SH-SY5Y (cell line): ENCODE data around the gene TNIK.

Experiments used
- GATA2 ChIP-seq: IDR thresholded peaks from 2 replicates; pipeline ENCODE4 v1.6.1; 2011; ENCODE audit warnings: mild to moderate bottlenecking, low read depth, low read length
- GATA3 ChIP-seq: IDR thresholded peaks from 2 replicates; pipeline ENCODE4 v1.6.1; 2011; ENCODE audit warnings: low read depth, mild to moderate bottlenecking, low read length, moderate library complexity

DNA sequence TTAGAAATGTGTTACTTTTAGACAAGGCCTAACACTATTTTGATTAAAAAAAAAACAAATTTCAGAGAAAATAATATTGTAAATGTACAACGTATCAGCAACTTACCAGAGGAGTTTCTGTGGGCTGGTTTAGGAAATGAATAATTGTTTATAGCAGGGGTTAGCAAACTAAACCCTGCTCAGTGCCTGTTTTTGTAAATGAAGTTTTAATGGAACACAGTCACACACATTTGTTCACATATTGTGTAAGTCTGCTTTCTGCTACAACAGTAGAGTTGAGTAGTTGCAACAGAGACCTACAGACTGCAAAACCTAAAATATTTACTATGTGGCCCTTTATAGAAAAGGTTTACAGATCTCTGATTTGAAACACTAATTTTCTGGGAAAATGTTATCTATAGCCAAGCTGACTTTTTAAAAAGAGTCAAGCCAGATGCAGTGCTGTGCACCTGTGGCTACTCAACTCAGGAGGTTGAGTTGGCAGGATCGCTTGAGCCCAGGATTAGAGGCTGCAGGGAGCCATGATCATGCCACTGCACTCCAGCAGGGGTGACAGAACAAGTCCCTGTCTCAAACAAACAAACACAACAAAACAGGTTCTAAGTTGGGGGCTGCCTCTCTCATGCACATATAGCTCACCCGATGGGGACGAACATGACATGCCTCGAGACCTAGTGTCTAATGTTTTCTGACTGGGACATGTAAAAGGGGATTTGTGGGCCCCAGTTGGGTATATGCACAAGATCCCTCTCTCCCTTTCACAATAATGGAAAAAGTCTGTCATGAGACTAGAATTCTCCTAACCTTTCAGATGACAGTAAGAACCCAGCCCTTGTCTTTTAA lies 182.5 kb downstream of the TNIK start:
- no peak for TF ChIP-seq GATA3
- TF ChIP-seq GATA2: no peak
